ENCODE results near the gene MBNL1. TPM values are rescaled to one million over a fixed set of nuclear protein-coding genes. Genes with fewer than 3 reads are reported as not detected.

The MBNL1 gene
- total and polyA plus RNA-seq, 2 of the 13 experiments (the other 11 are each of a cell fraction or from before 2014, with no cell fraction given), result 27.1 to 55.4 TPM

DNA sequence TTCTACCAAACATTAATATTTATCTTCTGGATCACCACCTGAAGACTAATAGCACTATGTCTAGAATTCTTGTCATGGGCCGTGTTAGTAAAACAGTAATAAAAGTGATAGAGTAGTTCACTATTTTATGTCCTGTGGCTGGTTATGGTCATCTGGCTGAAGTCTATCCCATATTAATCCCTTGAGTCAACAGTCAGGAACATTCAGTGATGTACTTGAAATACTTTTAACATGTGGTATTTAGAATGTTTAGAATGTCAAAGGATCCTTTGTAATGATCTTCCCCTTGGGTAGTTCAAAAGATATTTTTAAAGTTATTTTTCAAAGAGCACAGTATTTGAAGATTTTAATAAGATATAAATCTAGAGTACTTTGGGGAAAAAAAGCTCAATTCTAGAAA, 117.0 kb downstream of the MBNL1 start (continued):
- TF ChIP-seq ZNF543 (CRISPR knock-in tag; IDR thresholded peaks at IDR 0.05) (no peak), PAF1 (CRISPR knock-in tag; IDR thresholded peaks at IDR 0.05) (no peak), JUN (CRISPR knock-in tag; IDR thresholded peaks at IDR 0.05) (no peak), ZNF790 (CRISPR knock-in tag; IDR thresholded peaks at IDR 0.05; ENCODE audit: borderline replicate concordance) (no peak), DPF2 (CRISPR knock-in tag; IDR thresholded peaks at IDR 0.05; ENCODE audit: borderline replicate concordance, low read depth) (peak; percentile 22; the same call in 1 of the 2 replicates), ZNF136 (CRISPR knock-in tag; IDR thresholded peaks at IDR 0.05; ENCODE audit: low read depth) (no peak), YEATS4 (CRISPR knock-in tag; IDR thresholded peaks at IDR 0.05; ENCODE audit: borderline replicate concordance) (no peak), HMG20A (CRISPR knock-in tag; IDR thresholded peaks at IDR 0.05; ENCODE audit: borderline replicate concordance) (peak; percentile 71; the same call in 1 of the 2 replicates), ZNF367 (CRISPR knock-in tag; IDR thresholded peaks at IDR 0.05; ENCODE audit: borderline replicate concordance) (no peak), IRF2 (CRISPR knock-in tag; IDR thresholded peaks at IDR 0.05) (no peak), HNRNPH1 (optimal IDR thresholded peaks at IDR 0.05; ENCODE audit: low read depth, low read length) (no peak), HNRNPK (IDR thresholded peaks at IDR 0.05; ENCODE audit: low read depth, low read length, poor library complexity, severe bottlenecking) (no peak), ZNF891 (CRISPR knock-in tag; IDR thresholded peaks at IDR 0.05) (no peak), RARG (CRISPR knock-in tag; IDR thresholded peaks at IDR 0.05; ENCODE audit: low read depth) (no peak), ZSCAN22 (CRISPR knock-in tag; IDR thresholded peaks at IDR 0.05) (no peak), KLF9 (CRISPR knock-in tag; IDR thresholded peaks at IDR 0.05; ENCODE audit: low read depth) (no peak), ZNF20 (CRISPR knock-in tag; IDR thresholded peaks at IDR 0.05) (no peak), FOXA1 (IDR thresholded peaks at IDR 0.05) (no peak), FOXA1 (CRISPR knock-in tag; IDR thresholded peaks at IDR 0.05) (peak; percentile 80), FOXA3 (CRISPR knock-in tag; IDR thresholded peaks at IDR 0.05) (peak; percentile 82), ZNF605 (CRISPR knock-in tag; IDR thresholded peaks at IDR 0.05) (no peak), ZNF777 (CRISPR knock-in tag; IDR thresholded peaks at IDR 0.05) (no peak), SUZ12 (IDR thresholded peaks at IDR 0.05; ENCODE audit: low read depth, low read length) (no peak), ETV5 (CRISPR knock-in tag; IDR thresholded peaks at IDR 0.05; ENCODE audit: borderline replicate concordance) (no peak)
- TF ChIP-seq, protein P1, sequence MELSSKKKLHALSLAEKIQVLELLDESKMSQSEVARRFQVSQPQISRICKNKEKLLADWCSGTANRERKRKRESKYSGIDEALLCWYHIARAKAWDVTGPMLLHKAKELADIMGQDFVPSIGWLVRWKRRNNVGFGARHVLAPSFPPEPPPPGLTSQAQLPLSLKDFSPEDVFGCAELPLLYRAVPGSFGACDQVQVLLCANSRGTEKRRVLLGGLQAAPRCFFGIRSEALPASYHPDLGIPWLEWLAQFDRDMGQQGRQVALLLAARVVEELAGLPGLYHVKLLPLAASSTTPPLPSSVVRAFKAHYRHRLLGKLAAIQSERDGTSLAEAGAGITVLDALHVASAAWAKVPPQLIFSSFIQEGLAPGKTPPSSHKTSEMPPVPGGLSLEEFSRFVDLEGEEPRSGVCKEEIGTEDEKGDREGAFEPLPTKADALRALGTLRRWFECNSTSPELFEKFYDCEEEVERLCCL (CRISPR knock-in tag; IDR thresholded peaks at IDR 0.05; ENCODE audit: borderline replicate concordance), result no peak
- TF ChIP-seq, protein P2, sequence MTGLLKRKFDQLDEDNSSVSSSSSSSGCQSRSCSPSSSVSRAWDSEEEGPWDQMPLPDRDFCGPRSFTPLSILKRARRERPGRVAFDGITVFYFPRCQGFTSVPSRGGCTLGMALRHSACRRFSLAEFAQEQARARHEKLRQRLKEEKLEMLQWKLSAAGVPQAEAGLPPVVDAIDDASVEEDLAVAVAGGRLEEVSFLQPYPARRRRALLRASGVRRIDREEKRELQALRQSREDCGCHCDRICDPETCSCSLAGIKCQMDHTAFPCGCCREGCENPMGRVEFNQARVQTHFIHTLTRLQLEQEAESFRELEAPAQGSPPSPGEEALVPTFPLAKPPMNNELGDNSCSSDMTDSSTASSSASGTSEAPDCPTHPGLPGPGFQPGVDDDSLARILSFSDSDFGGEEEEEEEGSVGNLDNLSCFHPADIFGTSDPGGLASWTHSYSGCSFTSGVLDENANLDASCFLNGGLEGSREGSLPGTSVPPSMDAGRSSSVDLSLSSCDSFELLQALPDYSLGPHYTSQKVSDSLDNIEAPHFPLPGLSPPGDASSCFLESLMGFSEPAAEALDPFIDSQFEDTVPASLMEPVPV (CRISPR knock-in tag; IDR thresholded peaks at IDR 0.05), result no peak
- TF ChIP-seq, protein P3, sequence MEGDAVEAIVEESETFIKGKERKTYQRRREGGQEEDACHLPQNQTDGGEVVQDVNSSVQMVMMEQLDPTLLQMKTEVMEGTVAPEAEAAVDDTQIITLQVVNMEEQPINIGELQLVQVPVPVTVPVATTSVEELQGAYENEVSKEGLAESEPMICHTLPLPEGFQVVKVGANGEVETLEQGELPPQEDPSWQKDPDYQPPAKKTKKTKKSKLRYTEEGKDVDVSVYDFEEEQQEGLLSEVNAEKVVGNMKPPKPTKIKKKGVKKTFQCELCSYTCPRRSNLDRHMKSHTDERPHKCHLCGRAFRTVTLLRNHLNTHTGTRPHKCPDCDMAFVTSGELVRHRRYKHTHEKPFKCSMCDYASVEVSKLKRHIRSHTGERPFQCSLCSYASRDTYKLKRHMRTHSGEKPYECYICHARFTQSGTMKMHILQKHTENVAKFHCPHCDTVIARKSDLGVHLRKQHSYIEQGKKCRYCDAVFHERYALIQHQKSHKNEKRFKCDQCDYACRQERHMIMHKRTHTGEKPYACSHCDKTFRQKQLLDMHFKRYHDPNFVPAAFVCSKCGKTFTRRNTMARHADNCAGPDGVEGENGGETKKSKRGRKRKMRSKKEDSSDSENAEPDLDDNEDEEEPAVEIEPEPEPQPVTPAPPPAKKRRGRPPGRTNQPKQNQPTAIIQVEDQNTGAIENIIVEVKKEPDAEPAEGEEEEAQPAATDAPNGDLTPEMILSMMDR (CRISPR knock-in tag; IDR thresholded peaks at IDR 0.05), result no peak
- TF ChIP-seq, protein P4, sequence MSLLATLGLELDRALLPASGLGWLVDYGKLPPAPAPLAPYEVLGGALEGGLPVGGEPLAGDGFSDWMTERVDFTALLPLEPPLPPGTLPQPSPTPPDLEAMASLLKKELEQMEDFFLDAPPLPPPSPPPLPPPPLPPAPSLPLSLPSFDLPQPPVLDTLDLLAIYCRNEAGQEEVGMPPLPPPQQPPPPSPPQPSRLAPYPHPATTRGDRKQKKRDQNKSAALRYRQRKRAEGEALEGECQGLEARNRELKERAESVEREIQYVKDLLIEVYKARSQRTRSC (CRISPR knock-in tag; IDR thresholded peaks at IDR 0.05; ENCODE audit: low read depth), result no peak
- TF ChIP-seq, protein P5, sequence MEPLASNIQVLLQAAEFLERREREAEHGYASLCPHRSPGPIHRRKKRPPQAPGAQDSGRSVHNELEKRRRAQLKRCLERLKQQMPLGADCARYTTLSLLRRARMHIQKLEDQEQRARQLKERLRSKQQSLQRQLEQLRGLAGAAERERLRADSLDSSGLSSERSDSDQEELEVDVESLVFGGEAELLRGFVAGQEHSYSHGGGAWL (CRISPR knock-in tag; IDR thresholded peaks at IDR 0.05), result no peak
